Right renal cortex interstitium (tissue), 3 donors: ENCODE results near the gene MEFV. TPM values are rescaled to one million over a fixed set of nuclear protein-coding genes. Genes with fewer than 3 reads are reported as not detected.

Experiments used
- DNase-seq, 3 donors: peaks; one replicate each; pipeline ENCODE4 v3.0.0-alpha.2; 2013; ENCODE audit warnings: low read depth in 3 of 3, low spot score in 2 of 3
- polyA plus RNA-seq, 3 donors: library from polyadenylated mRNA; unstranded; fragments of 120-200 nt; gene quantifications; one replicate each; pipeline ENCODE4 v1.2.1, GENCODE V29; 2013; ENCODE audit not compliant: insufficient read length in 3 of 3

MEFV gene, protein sequence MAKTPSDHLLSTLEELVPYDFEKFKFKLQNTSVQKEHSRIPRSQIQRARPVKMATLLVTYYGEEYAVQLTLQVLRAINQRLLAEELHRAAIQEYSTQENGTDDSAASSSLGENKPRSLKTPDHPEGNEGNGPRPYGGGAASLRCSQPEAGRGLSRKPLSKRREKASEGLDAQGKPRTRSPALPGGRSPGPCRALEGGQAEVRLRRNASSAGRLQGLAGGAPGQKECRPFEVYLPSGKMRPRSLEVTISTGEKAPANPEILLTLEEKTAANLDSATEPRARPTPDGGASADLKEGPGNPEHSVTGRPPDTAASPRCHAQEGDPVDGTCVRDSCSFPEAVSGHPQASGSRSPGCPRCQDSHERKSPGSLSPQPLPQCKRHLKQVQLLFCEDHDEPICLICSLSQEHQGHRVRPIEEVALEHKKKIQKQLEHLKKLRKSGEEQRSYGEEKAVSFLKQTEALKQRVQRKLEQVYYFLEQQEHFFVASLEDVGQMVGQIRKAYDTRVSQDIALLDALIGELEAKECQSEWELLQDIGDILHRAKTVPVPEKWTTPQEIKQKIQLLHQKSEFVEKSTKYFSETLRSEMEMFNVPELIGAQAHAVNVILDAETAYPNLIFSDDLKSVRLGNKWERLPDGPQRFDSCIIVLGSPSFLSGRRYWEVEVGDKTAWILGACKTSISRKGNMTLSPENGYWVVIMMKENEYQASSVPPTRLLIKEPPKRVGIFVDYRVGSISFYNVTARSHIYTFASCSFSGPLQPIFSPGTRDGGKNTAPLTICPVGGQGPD
- under 1 TPM; 0.11 to 0.18 (median 0.17) TPM for polyA plus RNA-seq

- DNase-seq = no peak
These were observed at the start of gene MEFV for GRCh38 chr16:3256146-3256865. TSS of gene MEFV (minus strand) at chr16:3256633. CDS start at chr16:3256587, 46 bp downstream.

- DNase-seq = no peak
These were observed 49.6 kb upstream of the MEFV start for GRCh38 chr16:3306078-3306477.

GRCh38 chr16:3305109-3306068 lies 49.0 kb upstream of the MEFV start, which contains the start of the genes TIGD7 and ZNF75A:
TSS of gene TIGD7 (minus strand) at chr16:3305430. CDS start at chr16:3300614, 4,816 bp downstream.
TSS of gene ZNF75A (plus strand) at chr16:3305497. CDS start at chr16:3308429, 2,932 bp downstream.
- peak; percentile 78 to 87 (median 83) for DNase-seq

DNA sequence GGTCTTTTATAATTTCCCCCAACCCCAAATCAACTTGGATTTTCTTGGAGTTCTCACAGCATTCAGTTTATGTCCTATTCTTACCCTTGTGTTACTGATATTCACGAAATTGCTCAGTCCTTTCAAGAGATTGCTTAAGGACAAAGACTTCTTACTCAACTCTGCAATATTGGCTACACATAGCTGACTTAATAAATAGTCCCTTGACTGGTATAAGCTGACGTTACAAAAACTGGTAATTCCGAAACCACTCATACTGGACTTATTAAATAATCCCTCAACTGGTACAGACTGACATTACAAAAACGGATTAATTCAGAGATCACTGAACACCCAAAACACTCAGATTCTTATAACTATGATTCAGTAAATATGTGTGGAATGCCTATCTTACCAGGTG lies 47.9 kb upstream of the MEFV start:
- DNase-seq = no peak

- DNase-seq = no peak
These were observed 39.4 kb upstream of the MEFV start for GRCh38 chr16:3295783-3296182.

- DNase-seq = no peak
These were observed 38.8 kb upstream of the MEFV start for GRCh38 chr16:3295209-3295608.

DNA sequence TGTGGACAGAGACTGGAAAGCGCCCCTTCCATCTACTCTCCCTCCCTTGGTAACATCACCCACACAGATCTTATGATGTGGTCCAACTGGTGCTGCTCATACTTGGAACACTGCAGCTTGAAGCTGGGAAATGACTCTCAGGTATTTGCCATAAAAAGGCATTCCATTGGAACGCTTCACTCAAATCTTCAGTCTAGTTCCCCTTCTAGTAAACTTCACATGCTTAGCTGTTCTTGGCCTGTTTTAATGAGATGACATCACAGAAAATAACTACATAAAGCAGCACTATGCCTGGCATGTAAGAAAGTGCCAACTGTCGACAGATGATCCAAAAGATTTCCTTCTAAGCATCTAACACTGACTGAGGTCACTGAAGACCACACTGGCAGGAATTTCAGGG lies 36.2 kb upstream of the MEFV start:
- no peak for DNase-seq

DNA sequence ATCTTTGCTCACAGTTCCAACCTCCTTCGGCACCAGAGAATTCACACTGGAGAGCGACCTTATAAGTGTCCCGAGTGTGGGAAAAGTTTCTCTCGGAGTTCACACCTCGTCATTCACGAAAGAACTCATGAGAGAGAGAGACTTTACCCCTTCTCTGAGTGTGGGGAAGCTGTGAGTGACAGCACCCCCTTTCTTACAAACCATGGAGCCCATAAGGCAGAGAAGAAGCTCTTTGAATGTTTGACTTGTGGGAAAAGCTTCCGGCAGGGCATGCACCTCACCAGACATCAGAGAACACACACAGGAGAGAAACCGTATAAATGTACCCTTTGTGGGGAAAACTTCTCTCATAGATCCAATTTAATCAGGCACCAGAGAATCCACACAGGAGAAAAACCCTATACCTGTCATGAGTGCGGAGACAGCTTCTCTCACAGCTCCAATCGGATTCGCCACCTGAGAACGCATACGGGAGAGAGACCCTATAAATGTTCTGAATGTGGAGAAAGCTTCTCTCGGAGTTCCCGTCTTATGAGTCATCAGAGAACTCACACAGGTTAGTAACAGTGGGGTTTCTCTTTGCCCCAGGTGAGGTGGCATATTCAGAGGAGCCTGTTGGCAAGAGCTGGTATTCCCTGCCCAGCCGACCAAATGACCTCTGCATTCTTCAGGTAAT lies 33.7 kb upstream of the MEFV start:
- DNase-seq = no peak

GRCh38 chr16:3285131-3285530 lies 28.7 kb upstream of the MEFV start:
- DNase-seq = no peak

DNA sequence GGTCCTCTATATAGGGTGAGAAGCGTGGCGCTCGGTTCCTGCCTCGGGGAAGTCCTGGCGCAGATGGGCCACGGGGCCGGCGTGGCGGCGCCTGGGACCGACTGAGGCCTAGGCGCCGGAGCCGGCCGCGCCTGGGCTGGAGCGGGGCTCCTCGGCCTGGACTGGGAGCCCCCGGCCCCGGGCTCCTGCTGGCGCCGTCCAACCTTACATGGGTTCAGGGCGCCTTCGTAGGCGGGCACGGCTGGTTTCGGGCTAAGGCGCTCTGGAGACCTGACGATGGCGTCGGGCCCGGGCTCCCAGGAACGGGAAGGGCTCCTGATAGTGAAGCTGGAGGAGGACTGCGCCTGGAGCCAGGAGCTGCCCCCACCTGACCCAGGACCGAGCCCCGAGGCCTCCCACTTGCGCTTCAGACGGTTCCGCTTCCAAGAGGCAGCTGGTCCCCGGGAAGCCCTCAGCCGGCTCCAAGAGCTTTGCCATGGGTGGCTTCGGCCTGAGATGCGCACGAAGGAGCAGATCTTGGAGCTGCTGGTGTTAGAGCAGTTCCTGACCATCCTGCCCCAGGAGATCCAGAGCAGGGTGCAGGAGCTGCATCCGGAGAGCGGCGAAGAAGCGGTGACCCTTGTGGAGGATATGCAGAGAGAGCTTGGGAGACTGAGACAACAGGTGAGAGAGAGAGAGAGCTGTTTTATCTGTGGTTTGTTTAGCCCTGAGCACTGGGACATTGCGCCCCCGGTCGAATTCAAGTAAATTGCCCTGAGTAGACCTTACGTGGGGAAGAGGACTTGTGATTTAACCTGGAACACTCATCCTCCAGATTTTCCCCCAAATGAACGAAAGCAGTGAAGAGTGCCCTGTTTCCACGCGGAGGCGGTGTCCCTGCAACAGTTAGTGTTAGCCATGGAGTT lies 27.4 kb upstream of the MEFV start:
- DNase-seq = no peak

DNA sequence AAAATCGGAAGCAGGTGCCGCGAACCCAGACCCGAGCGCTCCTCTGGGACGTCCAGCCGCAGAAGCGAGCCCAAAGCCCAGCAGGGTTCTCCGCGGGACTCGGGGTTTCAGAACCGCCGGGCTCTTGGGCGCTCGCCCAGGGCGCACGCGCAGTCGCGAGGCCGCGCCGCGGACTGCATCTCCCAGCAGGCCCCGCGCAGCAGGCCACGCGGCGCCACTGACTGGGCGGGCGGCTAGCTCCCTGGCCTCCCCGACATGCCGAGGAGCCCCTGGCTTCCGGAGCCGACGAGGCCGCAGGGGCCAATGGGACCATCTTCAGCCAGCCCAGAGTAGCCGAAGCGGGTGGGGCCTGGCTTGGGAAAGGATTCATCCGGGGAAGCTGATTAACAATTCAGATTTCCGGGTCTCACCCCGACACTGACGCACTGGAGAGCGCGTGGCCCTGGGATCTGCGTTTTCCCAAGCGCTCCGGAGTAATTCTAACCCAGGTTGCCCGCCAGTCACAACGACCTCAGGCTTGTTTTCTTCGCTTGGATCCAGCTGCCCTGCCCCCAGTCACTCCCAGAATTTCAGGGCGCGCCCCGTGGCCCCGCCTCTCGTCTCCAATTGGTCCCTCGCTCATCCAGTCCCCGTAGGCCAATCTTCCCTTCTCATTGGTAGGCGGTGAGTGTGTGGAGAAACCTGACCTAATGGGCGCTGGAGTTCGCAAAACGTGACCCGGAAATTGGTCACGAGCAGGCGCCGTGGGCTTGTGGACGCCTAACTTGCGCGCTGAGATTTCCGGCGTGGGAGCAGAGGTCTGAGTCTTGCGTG lies 26.5 kb upstream of the MEFV start, which contains the start of gene ZNF263:
ZNF263 (plus strand) TSS at position 762 of the 813 bp plus-strand sequence. CDS start 328 bp downstream, outside the sequence.
- DNase-seq = peak; percentile 93 to 96 (median 94)

DNA sequence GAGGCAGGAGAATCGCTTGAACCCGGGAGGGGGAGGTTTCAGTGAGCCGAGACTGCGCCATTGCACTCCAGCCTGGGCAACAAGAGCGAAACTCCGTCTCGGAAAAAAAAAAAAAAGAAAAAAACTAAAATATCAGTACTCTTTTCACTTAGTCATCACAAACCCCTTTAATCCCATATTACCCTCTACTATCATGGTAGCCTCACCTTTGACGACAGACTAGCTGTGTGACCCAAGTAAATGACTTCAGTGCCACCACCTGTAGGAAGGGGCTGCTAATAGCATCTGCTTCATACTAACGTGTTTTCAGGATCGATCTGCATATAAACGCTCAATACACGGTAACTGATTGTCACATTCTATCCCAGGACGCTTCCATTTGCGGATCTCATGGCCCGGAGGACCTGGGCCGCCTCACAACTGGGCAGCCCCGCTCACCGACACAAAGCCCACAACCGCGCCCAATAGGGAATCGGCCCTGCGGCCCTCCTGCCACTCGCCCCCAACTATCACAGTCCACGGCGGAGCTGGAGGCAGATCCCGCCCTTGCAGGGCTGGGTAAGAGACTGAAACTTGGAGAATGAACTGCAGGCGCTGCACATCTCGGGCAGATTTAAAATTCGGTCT lies 25.8 kb upstream of the MEFV start:
- peak in 2 of 3 donors; percentile 29 to 67 for DNase-seq

GRCh38 chr16:3281222-3281820 lies 24.9 kb upstream of the MEFV start:
- DNase-seq = no peak

DNA sequence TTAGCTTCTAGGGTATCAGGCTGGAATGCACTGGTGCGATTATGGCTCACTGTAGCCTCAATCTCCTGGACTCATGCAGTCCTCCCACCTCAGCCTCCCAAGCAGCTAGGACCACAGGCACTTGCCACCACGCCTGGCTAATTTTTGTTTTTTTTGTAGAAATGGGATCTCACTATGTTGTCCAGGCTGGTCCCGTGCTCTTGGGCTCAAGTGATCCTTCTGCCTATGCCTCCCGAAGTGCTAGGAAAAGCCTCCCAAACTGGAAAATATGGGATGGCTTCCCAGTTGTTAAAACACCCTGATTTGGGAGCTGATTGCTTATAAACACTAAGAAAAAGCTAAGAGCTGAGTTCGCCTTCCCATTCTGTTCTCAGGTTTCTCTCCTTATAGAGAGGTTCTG lies 20.2 kb upstream of the MEFV start:
- DNase-seq = no peak

- no peak for DNase-seq
These were observed 18.5 kb upstream of the MEFV start for GRCh38 chr16:3274947-3275346.

DNA sequence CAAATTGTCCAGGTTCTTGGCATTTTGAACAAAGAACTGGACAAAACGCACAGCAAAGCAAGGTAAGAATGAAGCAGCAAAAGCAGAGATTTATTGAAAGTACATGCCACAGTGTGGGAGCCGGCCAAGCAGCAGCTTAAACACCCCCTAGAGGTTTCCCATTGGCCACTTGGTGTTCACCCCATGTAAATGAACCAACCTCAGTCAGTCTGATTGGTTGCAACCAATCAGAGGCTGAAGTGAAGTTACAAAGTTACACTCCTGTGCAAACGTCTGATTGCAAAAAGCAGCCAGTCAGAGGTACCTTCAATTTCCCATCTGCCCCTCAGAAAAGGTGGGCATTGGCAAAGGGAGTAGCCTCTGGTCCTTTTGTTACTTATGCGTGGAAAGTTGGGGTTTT lies 18.1 kb upstream of the MEFV start:
- no peak for DNase-seq
